ENCODE results near the gene CD38.
"Not testable (repeated sequence)": the region's sequence is repeated elsewhere in the genome, so short reads cannot be mapped to it uniquely, and the experiment has no call there.

CD38 gene

GRCh38 chr4:15778289-15779241, at the start of gene CD38:
CD38 (plus strand) TSS chr4:15778328; CDS start chr4:15778415, 87 bp downstream.
- Histone ChIP-seq H3K27ac (peak within 1 kb of the TSS in 10 of 11 experiments; percentile 39 to 97 (median 87); a peak in 20 of 22 replicates), H3K36me3 (peaks cover 0 to 33% (median 30%) of the 10 kb centered on the region in 11 experiments; a peak in 16 of 22 replicates), H3K27me3 (peaks cover 0 to 21% (median 0%) of the 10 kb centered on the region in 11 experiments; a peak in 5 of 22 replicates), H3K4me3 (peak within 1 kb of the TSS; percentile 63 to 93 (median 86)), H3K4me1 (peaks cover 39 to 78% (median 62%) of the 10 kb centered on the region in 10 experiments), H3K9ac (peak within 1 kb of the TSS; percentile 46 to 96 (median 84)), H3K9me3 (replicated peaks in 1 of 11) (peaks cover 0 to 35% (median 22%) of the 10 kb centered on the region in 11 experiments; a peak in 16 of 22 replicates), H3K4me2 (peak within 1 kb of the TSS; percentile 80 to 95 (median 87)), H4K20me1 (peaks cover 0 to 15% (median 0%) of the 10 kb centered on the region in 11 experiments; a peak in 2 of 22 replicates)
- TF ChIP-seq Cebpa-rat (IDR thresholded peaks at IDR 0.05), result no peak

DNA sequence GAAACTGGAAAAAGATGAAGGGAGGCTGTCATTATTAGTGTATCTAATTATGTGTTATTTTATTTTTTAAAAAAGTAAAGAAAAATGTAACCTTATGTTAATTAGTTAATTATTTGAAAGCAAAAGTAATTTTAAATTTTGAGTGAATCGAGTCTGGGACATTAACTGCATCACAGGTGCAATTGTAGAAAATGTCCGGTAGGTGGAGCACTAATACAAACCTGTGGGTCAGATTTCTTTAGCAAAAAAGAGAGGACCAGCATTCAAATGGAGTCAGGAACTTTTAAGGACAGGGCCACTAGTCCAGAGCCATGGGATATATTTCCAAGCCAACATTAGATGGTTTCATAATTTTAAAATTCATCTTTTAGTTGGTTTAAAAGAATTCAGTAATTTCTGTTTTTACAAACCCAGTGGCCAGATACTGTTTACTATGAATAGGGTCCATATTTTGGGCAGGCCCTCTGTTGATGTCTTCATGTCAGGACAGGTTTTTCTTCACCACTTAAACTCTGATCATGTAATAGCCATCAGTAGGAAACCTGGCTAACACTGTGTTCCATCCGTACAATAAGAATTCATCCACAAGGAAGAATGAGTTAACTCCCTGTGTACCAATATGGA, 48.1 kb upstream of the CD38 start:
- Histone ChIP-seq H4K20me1 (no peaks in the 10 kb centered on the region), H3K36me3 (peaks cover 0 to 15% (median 4%) of the 10 kb centered on the region in 11 experiments; a peak in 3 of 22 replicates), H3K4me1 (peaks cover 0 to 45% (median 28%) of the 10 kb centered on the region in 10 experiments; a peak in 17 of 20 replicates), H3K9ac (no peak overlapping the region), H3K27me3 (no peaks in the 10 kb centered on the region), H3K27ac (no peak overlapping the region), H3K4me3 (no peak overlapping the region), H3K9me3 (replicated peaks in 1 of 11) (peaks cover 21 to 30% (median 25%) of the 10 kb centered on the region in 11 experiments), H3K4me2 (peak overlapping the region in 1 of 11 experiments; percentile 15; a peak in 1 of 22 replicates)
- no peak for TF ChIP-seq Cebpa-rat (IDR thresholded peaks at IDR 0.05)

DNA sequence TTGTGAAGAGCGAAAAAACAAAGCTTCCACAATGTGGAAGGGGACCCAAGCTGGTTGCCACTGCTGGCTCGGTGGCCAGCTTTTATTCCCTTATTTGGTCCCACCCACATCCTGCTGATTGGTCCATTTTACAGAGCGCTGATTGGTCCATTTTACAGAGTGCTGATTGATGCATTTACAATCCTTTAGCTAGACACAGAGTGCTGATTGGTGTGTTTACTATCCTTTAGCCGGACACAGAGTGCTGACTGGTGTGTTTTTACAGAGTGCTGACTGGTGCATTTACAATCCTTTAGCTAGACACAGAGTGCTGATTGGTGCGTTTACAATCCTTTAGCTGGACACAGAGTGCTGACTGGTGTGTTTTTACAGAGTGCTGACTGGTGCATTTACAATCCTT, 45.1 kb upstream of the CD38 start:
- H3K27ac ChIP-seq, H3K9ac ChIP-seq, H4K20me1 ChIP-seq, H3K27me3 ChIP-seq: not testable (repeated sequence)
- Histone ChIP-seq H3K9me3 (replicated peaks in 1 of 11) (peaks cover 21 to 38% (median 26%) of the 10 kb centered on the region in 11 experiments), H3K36me3 (peaks cover 0 to 15% (median 4%) of the 10 kb centered on the region in 11 experiments; a peak in 3 of 22 replicates), H3K4me2 (peak overlapping the region in 2 of 11 experiments; percentile 50 to 65; a peak in 2 of 22 replicates), H3K4me3 (peak overlapping the region in 3 of 10 experiments; percentile 12 to 37 (median 28); a peak in 3 of 20 replicates), H3K4me1 (peaks cover 0 to 71% (median 50%) of the 10 kb centered on the region in 10 experiments; a peak in 17 of 20 replicates)

- H4K20me1 ChIP-seq, result no peaks in the 10 kb centered on the region
- no peaks in the 10 kb centered on the region for H3K27me3 ChIP-seq
- TF ChIP-seq Cebpa-rat (IDR thresholded peaks at IDR 0.05), result no peak
- 0 out of 22 replicates have a peak overlapping the region, but pooled peaks of 1 of the 11 experiments have one; percentile 14 for H3K27ac ChIP-seq
- H3K4me3 ChIP-seq, result no peak overlapping the region
- H3K4me2 ChIP-seq, result peak overlapping the region in 8 of 11 experiments; percentile 55 to 73 (median 64); a peak in 14 of 22 replicates
- peaks cover 0 to 15% (median 4%) of the 10 kb centered on the region in 11 experiments; a peak in 3 of 22 replicates for H3K36me3 ChIP-seq
- H3K4me1 ChIP-seq, result peaks cover 0 to 49% (median 40%) of the 10 kb centered on the region in 10 experiments; a peak in 17 of 20 replicates
- H3K9ac ChIP-seq, result no peak overlapping the region
- peaks cover 28 to 46% (median 35%) of the 10 kb centered on the region in 11 experiments for H3K9me3 ChIP-seq (replicated peaks in 1 of 11)
Observed at GRCh38 chr4:15735536-15735935, 42.6 kb upstream of the CD38 start.

- Histone ChIP-seq H3K9ac (no peak overlapping the region), H3K9me3 (replicated peaks in 1 of 11) (peaks cover 39 to 56% (median 45%) of the 10 kb centered on the region in 11 experiments), H3K4me2 (peak overlapping the region in 9 of 11 experiments; percentile 34 to 73 (median 61); a peak in 18 of 22 replicates), H3K36me3 (peaks cover 0 to 13% (median 6%) of the 10 kb centered on the region in 11 experiments; a peak in 5 of 22 replicates), H3K4me1 (peaks cover 0 to 48% (median 39%) of the 10 kb centered on the region in 10 experiments; a peak in 17 of 20 replicates), H3K27me3 (no peaks in the 10 kb centered on the region), H4K20me1 (no peaks in the 10 kb centered on the region), H3K4me3 (no peak overlapping the region), H3K27ac (no peak overlapping the region)
- TF ChIP-seq Cebpa-rat (IDR thresholded peaks at IDR 0.05), result no peak
Observed at GRCh38 chr4:15736514-15737050, 41.5 kb upstream of the CD38 start.

DNA sequence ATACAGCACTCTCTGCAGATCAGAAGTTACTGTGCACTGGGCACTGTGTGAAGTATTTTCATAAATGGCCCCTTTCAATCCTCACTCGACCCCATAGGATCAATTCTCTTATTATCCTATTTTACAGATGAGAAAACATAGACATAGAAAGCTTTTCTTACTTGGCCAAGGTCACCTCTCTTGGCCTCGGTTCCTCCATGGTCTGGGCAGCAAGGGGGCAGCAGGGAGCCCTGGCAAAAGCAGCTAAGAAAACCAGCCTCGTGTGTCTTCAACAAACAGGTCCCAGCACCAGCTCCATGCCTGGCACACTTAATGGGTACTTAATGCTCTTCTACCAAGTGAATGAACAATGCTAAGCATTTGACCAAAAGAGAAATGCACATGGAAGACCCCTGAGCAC, 40.9 kb upstream of the CD38 start:
- H3K9ac ChIP-seq, result no peak overlapping the region
- H3K27ac ChIP-seq, result no peak overlapping the region
- peak overlapping the region in 3 of 11 experiments; percentile 17 to 65 (median 61); a peak in 4 of 22 replicates for H3K4me2 ChIP-seq
- H3K4me3 ChIP-seq, result no peak overlapping the region
- H3K9me3 ChIP-seq (replicated peaks in 1 of 11), result peaks cover 43 to 60% (median 49%) of the 10 kb centered on the region in 11 experiments
- no peaks in the 10 kb centered on the region for H3K27me3 ChIP-seq
- peaks cover 0 to 19% (median 9%) of the 10 kb centered on the region in 11 experiments; a peak in 5 of 22 replicates for H3K36me3 ChIP-seq
- TF ChIP-seq Cebpa-rat (IDR thresholded peaks at IDR 0.05), result no peak
- no peaks in the 10 kb centered on the region for H4K20me1 ChIP-seq
- peaks cover 0 to 50% (median 40%) of the 10 kb centered on the region in 10 experiments; a peak in 17 of 20 replicates for H3K4me1 ChIP-seq

GRCh38 chr4:15738877-15739276, 39.3 kb upstream of the CD38 start:
- peaks cover 0 to 11% (median 6%) of the 10 kb centered on the region in 11 experiments; a peak in 5 of 22 replicates for H3K36me3 ChIP-seq
- no peak for TF ChIP-seq Cebpa-rat (IDR thresholded peaks at IDR 0.05)
- peaks cover 43 to 60% (median 49%) of the 10 kb centered on the region in 11 experiments for H3K9me3 ChIP-seq (replicated peaks in 1 of 11)
- no peaks in the 10 kb centered on the region for H3K27me3 ChIP-seq
- H3K9ac ChIP-seq, result no peak overlapping the region
- H3K4me3 ChIP-seq, result no peak overlapping the region
- H4K20me1 ChIP-seq, result no peaks in the 10 kb centered on the region
- H3K27ac ChIP-seq, result no peak overlapping the region
- no peak overlapping the region; a peak in 1 of 22 replicates for H3K4me2 ChIP-seq
- H3K4me1 ChIP-seq, result peaks cover 0 to 50% (median 33%) of the 10 kb centered on the region in 10 experiments; a peak in 17 of 20 replicates

- Histone ChIP-seq H3K36me3 (peaks cover 0 to 11% (median 6%) of the 10 kb centered on the region in 11 experiments; a peak in 5 of 22 replicates), H3K9ac (no peak overlapping the region), H3K9me3 (replicated peaks in 1 of 11) (peaks cover 51 to 63% (median 56%) of the 10 kb centered on the region in 11 experiments), H3K4me2 (no peak overlapping the region), H3K27ac (no peak overlapping the region), H4K20me1 (no peaks in the 10 kb centered on the region), H3K4me3 (no peak overlapping the region), H3K4me1 (peaks cover 0 to 30% (median 14%) of the 10 kb centered on the region in 10 experiments; a peak in 17 of 20 replicates), H3K27me3 (no peaks in the 10 kb centered on the region)
- TF ChIP-seq Cebpa-rat (IDR thresholded peaks at IDR 0.05), result no peak
Observed at GRCh38 chr4:15740764-15741404, 37.2 kb upstream of the CD38 start.
